Ishikawa (cell line): Measurements from ENCODE around the gene OCSTAMP.
A peak's percentile ranks its signal among the peaks of the same experiment; 100 is the strongest.

Experiments
- CEBPB ChIP-seq: IDR thresholded peaks from 2 replicates; pipeline ENCODE4 v1.6.1; 2012
- CREB1 ChIP-seq: IDR thresholded peaks from 2 replicates; pipeline ENCODE4 v1.6.1; 2012; ENCODE audit warnings: low read depth
- EGR1 ChIP-seq: IDR thresholded peaks from 2 replicates; pipeline ENCODE4 v1.6.1; 2012
- EP300 ChIP-seq: IDR thresholded peaks from 2 replicates; pipeline ENCODE4 v1.6.1; 2012; ENCODE audit warnings: borderline replicate concordance
- FOXM1 ChIP-seq: IDR thresholded peaks from 2 replicates; pipeline ENCODE4 v1.6.1; 2012; ENCODE audit warnings: low read depth, borderline replicate concordance
- NFIC ChIP-seq: IDR thresholded peaks from 2 replicates; pipeline ENCODE4 v1.6.1; 2012
- RAD21 ChIP-seq: IDR thresholded peaks from 2 replicates; pipeline ENCODE4 v1.6.1; 2012; ENCODE audit warnings: low read depth
- TAF1 ChIP-seq: IDR thresholded peaks from 2 replicates; pipeline ENCODE4 v1.6.1; 2012; ENCODE audit warnings: low read depth, mild to moderate bottlenecking
- TCF12 ChIP-seq: IDR thresholded peaks from 2 replicates; pipeline ENCODE4 v1.6.1; 2012; ENCODE audit warnings: low read depth
- TEAD4 ChIP-seq: IDR thresholded peaks from 2 replicates; pipeline ENCODE4 v1.6.1; 2012
- YY1 ChIP-seq: IDR thresholded peaks from 2 replicates; pipeline ENCODE4 v1.6.1; 2012; ENCODE audit warnings: low read depth
- ZBTB7A ChIP-seq: IDR thresholded peaks from 2 replicates; pipeline ENCODE4 v1.6.1; 2012; ENCODE audit warnings: low read depth
- TF ChIP-seq, protein P1 (sequence below): IDR thresholded peaks from 2 replicates; pipeline ENCODE4 v1.6.1; 2012; ENCODE audit warnings: low read depth, mild to moderate bottlenecking
- TF ChIP-seq, protein P2 (sequence below): IDR thresholded peaks from 2 replicates; pipeline ENCODE4 v1.6.1; 2012
- TF ChIP-seq, protein P3 (sequence below): IDR thresholded peaks from 2 replicates; pipeline ENCODE4 v1.6.1; 2012

Gene OCSTAMP

DNA sequence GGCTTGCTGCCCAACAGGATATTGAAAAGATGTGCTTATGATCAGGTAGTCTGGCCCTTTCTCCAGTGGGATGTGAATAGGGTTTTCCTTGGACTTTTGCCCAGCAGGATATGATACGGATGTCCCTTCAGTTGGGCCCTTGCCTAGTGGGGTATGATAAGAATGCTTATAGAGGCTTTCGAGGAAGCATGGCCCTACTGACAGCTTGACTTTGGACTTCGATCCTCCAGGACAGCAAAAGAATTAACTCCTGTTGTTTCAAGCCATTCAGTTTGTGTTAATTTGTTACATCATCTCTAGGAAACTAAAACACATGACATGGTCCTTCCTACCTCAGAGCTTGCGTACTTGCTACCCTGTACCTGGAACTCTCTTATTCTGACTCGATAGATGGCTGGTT lies 27.3 kb downstream of the OCSTAMP start:
- TF ChIP-seq NFIC: no peak
- no peak for TF ChIP-seq YY1
- no peak for TF ChIP-seq EP300

DNA sequence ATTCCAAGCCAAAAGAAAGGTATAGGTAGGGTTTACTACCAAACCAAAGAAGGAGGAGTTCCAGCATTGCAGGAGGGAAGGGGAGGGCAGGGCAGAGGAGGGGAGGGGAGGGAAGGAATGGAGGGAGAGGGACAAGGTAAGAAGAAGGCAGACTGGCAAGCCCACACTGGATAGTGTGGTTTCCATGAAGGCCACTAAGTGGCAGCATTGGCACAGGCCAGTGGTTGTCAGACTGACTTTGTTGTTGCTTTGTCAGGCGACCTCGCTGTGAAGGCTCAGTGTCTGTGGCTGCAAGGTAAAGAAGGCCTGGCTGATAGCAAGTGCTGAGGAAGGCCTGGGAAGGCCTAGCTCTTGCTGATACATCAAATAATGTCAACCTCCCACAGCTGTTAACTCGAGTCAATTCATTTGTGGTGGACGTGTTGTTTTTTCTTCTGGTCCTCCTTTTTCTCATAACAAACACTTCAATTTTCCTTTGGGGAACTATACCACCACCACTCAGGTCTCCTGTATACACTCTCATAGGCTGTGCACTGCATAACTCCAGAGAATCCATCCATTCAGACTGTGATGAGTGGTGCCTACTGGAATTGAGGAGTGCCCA lies 29.4 kb downstream of the OCSTAMP start:
- no peak for TF ChIP-seq TAF1
- TF ChIP-seq RAD21: peak; percentile 64

DNA sequence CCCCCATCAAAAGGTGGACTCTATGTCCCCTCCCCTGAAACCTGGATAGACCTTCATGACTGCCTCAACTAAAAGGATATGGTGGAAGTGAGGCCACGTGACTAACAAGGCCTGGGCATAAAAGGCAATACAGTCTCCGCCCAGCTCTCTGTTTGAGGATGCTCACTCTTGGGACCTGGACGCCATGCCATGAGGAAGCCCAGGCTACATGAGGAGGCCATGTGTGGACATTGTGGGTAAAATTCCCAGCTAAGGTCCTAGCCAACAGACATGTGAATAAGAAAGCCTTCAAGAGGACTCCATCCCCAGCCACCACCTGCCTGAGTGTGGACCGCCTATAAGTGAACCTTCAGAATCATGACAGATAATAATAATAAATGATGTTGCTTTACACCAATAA lies 29.9 kb downstream of the OCSTAMP start:
- TF ChIP-seq FOXM1 (no peak), EGR1 (no peak), YY1 (no peak), CREB1 (no peak), TAF1 (no peak), ZBTB7A (no peak), EP300 (no peak), RAD21 (no peak), TEAD4 (no peak), NFIC (no peak), CEBPB (no peak), TCF12 (no peak)
- TF ChIP-seq, protein P1, sequence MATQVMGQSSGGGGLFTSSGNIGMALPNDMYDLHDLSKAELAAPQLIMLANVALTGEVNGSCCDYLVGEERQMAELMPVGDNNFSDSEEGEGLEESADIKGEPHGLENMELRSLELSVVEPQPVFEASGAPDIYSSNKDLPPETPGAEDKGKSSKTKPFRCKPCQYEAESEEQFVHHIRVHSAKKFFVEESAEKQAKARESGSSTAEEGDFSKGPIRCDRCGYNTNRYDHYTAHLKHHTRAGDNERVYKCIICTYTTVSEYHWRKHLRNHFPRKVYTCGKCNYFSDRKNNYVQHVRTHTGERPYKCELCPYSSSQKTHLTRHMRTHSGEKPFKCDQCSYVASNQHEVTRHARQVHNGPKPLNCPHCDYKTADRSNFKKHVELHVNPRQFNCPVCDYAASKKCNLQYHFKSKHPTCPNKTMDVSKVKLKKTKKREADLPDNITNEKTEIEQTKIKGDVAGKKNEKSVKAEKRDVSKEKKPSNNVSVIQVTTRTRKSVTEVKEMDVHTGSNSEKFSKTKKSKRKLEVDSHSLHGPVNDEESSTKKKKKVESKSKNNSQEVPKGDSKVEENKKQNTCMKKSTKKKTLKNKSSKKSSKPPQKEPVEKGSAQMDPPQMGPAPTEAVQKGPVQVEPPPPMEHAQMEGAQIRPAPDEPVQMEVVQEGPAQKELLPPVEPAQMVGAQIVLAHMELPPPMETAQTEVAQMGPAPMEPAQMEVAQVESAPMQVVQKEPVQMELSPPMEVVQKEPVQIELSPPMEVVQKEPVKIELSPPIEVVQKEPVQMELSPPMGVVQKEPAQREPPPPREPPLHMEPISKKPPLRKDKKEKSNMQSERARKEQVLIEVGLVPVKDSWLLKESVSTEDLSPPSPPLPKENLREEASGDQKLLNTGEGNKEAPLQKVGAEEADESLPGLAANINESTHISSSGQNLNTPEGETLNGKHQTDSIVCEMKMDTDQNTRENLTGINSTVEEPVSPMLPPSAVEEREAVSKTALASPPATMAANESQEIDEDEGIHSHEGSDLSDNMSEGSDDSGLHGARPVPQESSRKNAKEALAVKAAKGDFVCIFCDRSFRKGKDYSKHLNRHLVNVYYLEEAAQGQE: no peak
- TF ChIP-seq, protein P2, sequence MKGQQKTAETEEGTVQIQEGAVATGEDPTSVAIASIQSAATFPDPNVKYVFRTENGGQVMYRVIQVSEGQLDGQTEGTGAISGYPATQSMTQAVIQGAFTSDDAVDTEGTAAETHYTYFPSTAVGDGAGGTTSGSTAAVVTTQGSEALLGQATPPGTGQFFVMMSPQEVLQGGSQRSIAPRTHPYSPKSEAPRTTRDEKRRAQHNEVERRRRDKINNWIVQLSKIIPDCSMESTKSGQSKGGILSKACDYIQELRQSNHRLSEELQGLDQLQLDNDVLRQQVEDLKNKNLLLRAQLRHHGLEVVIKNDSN: no peak
- TF ChIP-seq, protein P3, sequence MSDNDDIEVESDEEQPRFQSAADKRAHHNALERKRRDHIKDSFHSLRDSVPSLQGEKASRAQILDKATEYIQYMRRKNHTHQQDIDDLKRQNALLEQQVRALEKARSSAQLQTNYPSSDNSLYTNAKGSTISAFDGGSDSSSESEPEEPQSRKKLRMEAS: no peak

DNA sequence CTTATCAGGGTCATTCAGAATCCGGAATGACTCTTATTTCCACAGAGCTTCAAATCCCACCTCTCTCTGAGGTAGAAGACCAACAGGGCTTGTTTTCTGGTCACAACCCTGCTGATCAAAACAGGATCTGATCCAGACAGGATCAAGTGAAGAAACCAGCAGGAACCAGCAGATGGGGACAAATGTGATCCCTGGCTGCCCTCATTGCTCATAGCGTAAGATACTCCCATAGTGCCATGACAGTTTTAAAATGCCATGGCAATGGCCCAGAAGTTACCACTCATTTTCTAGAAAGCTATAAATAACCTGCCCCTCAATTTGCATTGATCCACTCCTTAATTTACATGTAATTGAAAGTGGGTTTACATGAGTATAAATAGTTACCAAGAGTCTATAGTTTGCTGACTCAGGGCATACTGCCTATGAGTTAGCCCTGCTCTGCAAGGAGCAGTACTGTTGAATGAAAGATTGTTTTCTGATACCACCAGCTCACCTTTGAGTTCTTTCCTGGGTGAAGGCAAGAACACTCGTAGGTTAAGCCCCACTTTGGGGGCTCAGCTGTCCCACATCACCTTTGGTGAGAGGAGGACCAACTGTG lies 30.9 kb downstream of the OCSTAMP start:
- TF ChIP-seq, protein P1: no peak
- TF ChIP-seq TCF12 (no peak), CREB1 (no peak), NFIC (no peak), EGR1 (no peak), TAF1 (no peak), RAD21 (no peak), FOXM1 (no peak), TEAD4 (no peak), EP300 (no peak), YY1 (no peak), CEBPB (no peak), ZBTB7A (no peak)
- TF ChIP-seq, protein P3: no peak
- TF ChIP-seq, protein P2: no peak

DNA sequence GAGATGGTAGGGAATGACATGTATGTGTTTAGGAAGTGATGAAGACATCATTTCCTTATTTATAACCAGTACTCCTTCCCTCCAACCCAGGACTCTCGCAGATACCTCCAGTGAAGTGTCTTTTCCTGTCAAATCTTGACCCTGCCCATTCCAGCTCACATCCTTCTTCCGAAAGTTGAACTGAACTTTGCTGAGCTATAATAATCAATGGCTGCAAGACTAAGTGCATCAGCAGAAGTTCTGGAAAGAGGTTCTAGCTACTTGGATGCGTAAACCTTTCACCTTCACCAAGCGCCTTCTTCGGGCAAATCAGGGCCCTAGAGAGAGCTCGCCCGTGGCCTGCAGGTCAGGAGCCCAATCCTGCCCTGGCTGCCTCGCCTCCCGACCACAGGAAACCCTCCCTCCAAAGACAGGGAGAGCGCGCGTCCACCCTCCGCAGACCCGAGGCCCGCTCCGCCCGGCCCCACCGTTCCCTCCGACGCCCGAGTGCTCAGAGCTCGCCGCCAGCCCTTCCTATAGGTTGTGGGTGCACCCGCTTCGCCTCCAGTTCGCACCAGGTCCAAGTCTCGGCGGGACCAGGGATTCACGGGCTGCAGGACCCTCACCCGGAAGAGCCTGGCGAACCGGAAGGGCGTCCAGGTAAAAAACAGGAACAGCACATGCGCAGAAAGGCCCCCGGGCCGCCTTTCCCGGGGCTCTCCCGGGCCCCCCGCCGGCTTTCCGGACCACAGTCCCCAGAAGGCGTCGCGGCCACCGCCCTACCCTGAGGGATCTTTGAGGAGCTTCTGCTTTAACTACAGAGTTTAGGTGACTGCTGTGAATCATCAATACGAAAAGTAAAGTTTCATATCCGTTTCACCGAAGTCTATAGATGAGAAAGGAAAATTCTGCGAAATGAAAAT lies 37.3 kb downstream of the OCSTAMP start, which contains the start of gene ZNF334:
Gene ZNF334 (minus strand): TSS at position 617 of the 902 bp plus-strand sequence. CDS start 1,457 bp downstream, outside the sequence.
- TF ChIP-seq EP300 (no peak), EGR1 (no peak), YY1 (no peak), TCF12 (no peak), TAF1 (no peak), ZBTB7A (no peak), NFIC (no peak), TEAD4 (no peak), CREB1 (no peak), RAD21 (no peak)
- TF ChIP-seq, protein P3: no peak
- TF ChIP-seq, protein P2: no peak
- TF ChIP-seq, protein P1: no peak
